ENCODE measurements around the gene ABR.

Gene ABR

GRCh38 chr17:1216217-1217088, 36.7 kb upstream of the ABR start:
- FAIRE-seq (no peak), DNase-seq (ENCODE audit: insufficient read length, low spot score) (no peak)
- TF ChIP-seq CTCF (IDR thresholded peaks at IDR 0.05; ENCODE audit: insufficient read depth, missing control alignments): no peak

- no peak for TF ChIP-seq CTCF (IDR thresholded peaks at IDR 0.05; ENCODE audit: insufficient read depth, missing control alignments)
- FAIRE-seq: no peak
- no peak for DNase-seq (ENCODE audit: insufficient read length, low spot score)
Observed at GRCh38 chr17:1212946-1213345, 33.2 kb upstream of the ABR start.

DNA sequence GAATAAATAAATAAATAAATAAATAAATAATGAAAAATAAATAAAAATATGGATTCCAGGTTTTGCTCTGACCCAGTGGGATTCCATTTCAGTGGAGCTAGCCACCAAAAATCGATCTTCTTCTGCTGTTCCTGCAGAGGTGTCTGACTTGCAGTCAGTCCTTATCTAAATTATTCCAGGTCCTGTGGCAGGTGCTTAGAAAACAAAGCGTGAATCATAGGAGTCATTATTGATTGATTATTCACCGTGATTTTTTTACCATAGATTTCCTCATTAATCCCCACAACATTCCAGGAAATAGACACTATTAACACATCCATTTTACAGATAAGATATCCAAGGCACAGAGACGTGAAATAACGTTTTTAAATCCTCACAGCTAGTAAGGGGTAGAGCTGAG, 31.5 kb upstream of the ABR start:
- TF ChIP-seq CTCF (IDR thresholded peaks at IDR 0.05; ENCODE audit: insufficient read depth, missing control alignments): no peak
- DNase-seq (ENCODE audit: insufficient read length, low spot score): no peak
- no peak for FAIRE-seq

DNA sequence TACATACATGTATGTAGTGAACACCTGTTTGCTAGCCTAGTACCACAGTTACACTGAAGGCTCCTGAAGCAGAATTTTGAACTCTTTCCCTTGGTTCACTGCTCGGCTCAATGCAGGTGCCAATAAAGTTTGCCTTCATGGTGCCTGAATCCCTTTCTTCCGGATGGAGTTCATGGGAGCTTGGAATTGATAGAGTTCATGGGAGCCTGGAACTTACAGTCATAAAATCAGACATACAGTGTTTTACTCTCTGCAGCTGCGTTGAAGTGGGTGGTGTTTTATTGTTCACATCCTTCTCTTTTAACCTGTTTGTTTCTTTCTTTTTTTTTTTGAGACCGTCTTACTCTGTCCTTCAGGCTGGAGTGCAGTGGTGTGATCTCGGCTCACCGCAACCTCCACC, 29.2 kb upstream of the ABR start:
- TF ChIP-seq CTCF (IDR thresholded peaks at IDR 0.05; ENCODE audit: insufficient read depth, missing control alignments): no peak
- FAIRE-seq (no peak), DNase-seq (ENCODE audit: insufficient read length, low spot score) (no peak)

- no peak for TF ChIP-seq CTCF (IDR thresholded peaks at IDR 0.05; ENCODE audit: insufficient read depth, missing control alignments)
- FAIRE-seq: no peak
- no peak for DNase-seq (ENCODE audit: insufficient read length, low spot score)
Observed at GRCh38 chr17:1206026-1206777, 26.4 kb upstream of the ABR start.

DNA sequence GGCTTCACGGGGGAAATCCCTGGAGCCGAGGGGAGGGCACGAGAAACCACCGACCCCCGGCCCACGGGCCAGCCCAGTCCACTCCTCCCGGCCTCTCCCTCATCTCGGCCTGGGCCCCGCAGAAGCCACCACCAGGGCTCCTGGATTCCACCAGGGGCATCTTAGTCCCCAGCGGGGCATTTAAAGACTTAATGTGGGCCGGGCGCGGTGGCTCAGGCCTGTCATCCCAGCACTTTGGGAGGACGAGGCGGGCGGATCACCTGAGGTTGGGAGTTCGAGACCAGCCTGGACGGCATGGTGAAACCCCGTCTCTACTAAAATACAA, 24.1 kb upstream of the ABR start:
- DNase-seq (ENCODE audit: insufficient read length, low spot score) (no peak), FAIRE-seq (no peak)
- no peak for TF ChIP-seq CTCF (IDR thresholded peaks at IDR 0.05; ENCODE audit: insufficient read depth, missing control alignments)
